Kidney glomerular epithelial cell (primary cell): Measurements from ENCODE around the gene AKIP1.
A peak's percentile ranks its signal among the peaks of the same experiment; 100 is the strongest.
"Not testable (repeated sequence)": the region's sequence is repeated elsewhere in the genome, so short reads cannot be mapped to it uniquely, and the experiment has no call there.

ENCODE experiments used
- DNase-seq: peaks from one replicate; lab custom pipeline; 2025; lab: John Stamatoyannopoulos, UW

Gene AKIP1

GRCh38 chr11:8917157-8917825, 6.3 kb downstream of the AKIP1 start:
- peak; percentile 92 for DNase-seq

- no peak for DNase-seq
Observed at GRCh38 chr11:8922691-8923090, 11.7 kb downstream of the AKIP1 start.

DNA sequence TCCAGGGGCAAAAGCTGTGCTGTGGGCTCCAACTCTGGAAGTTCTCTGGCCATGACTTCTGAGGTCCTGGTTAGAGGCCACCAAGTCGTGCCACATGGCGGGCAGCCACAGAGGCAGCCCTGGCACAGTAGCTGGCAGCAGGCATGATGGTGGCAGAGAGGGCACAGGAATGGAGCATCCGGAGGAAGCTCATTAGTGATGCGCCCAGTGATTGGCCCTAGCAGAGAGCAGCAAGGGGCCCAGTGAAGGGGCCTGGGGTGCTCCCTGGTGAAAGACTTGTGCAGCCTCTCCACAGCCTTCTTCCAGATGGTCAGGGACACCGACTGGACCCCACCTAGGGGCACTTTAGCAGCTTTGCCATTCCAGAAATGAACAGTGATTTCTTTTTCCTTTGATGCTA, 14.7 kb downstream of the AKIP1 start:
- no peak for DNase-seq

- no peak for DNase-seq
Observed at GRCh38 chr11:8926236-8926635, 15.2 kb downstream of the AKIP1 start.

DNA sequence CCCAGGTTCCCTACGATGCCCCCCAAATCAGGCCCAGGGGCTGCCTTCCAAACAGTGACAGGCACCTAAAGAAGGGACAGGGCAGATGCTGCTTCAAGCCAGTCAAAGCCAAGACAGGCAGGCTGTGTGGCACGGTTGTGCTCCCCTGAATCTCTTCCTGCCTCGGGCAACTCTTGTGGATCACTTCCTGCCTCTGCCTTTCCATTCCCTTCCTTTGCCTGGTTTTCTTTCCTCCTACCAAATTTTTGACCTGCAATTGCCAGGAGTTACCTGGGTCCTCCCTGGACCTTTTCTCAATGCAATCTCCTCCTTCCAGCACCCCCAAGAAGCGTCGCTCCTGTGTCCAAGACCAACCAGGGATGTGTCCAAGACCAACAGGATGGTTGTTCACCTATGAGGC, 16.2 kb downstream of the AKIP1 start:
- DNase-seq = no peak

- DNase-seq = no peak
Observed at GRCh38 chr11:8928205-8928604, 17.2 kb downstream of the AKIP1 start.

DNA sequence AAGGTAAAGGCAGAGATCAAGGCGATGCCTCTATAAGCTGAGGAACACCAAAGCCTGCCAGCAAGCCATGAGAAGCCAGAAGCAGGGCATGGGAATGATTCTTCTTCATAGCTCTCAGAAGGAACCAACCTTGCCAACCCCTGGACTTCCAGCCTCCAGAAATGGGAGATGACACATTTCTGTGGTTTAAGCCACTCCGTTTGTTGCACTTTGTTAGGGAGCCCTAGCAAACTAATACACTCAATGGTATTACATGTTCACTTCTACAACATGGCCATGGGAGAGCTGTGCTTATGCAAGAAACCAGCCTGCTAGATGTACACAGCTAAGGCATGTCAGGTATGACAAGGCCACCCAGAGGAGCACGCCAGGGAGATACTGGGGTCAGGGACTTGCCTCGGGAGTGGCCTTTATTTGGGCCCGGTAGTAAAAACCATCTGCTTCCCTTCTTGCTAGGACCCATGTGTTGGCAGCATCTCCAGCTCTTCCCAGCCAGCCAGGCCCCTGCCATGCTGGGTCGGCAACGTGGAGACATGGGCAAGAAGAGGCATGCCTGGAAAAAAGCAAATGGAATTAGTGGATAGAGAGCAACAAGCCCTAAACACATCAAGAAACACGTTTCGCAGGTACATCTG, 18.1 kb downstream of the AKIP1 start:
- DNase-seq = no peak

DNA sequence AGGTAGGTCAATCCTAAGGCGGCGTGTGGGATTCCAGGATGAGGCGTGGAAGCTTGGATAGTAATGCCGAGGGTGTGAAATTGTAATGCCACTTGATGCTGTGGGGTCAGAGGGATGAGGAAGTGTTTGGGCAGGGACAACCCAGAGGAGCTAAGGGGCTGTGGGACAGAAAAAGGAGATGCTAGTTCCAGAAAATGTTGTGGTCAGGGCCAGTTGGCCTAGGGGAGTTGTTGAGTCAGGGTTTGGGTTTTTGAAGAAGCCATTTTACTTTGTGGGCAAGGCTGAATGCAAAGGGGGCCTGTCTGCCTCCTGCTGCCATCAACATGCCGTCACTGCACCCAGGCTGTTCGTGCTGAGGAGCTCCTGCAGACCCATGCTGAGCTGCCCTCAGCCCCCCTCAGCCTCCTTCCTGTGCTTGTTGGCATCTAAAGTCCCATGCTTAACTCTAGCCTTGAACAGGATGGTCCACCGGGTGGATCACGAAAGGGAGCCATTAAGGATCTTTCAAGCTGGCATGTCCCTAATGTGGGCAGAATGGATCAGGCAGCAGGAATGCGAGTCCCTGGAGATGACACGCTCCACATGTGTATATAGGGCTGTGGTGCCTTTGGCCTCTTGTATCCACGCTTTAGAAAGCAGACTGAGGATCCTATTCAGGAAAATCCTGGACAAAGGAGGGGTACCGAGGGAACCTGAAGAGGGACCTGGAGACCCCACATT, 19.6 kb downstream of the AKIP1 start:
- no peak for DNase-seq

GRCh38 chr11:8932564-8933180, 21.7 kb downstream of the AKIP1 start, which contains the start of gene C11orf16:
C11orf16 (minus strand) TSS chr11:8932947; CDS start chr11:8932308, 639 bp downstream.
- DNase-seq = no peak

GRCh38 chr11:8933931-8934330, 22.9 kb downstream of the AKIP1 start:
- no peak for DNase-seq

- DNase-seq = peak; percentile 7
Observed at GRCh38 chr11:8934742-8935488, 23.9 kb downstream of the AKIP1 start.

GRCh38 chr11:8935789-8936188, 24.8 kb downstream of the AKIP1 start:
- DNase-seq = not testable (repeated sequence)

- DNase-seq = peak; percentile 0
Observed at GRCh38 chr11:8937159-8937558, 26.2 kb downstream of the AKIP1 start.

DNA sequence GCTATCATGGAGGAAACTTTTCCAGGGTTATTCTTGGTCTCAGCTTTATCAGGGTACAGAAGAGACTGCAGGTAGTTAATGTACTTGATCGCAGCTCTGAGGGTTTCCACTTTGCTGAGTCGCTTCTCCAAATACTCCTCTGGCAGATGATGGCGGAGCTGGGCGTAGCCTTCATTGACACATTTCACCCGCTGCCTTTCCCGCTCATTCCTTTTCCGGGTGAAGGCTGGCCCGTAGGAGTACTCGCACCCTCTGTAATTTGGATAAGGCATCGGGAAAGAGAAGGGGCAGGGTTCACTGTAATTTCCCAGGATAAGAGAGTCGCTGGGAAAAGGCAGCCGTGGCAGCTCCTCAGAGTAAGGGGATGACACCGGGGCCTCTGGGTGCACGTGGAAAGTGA, 26.7 kb downstream of the AKIP1 start:
- DNase-seq = no peak

DNA sequence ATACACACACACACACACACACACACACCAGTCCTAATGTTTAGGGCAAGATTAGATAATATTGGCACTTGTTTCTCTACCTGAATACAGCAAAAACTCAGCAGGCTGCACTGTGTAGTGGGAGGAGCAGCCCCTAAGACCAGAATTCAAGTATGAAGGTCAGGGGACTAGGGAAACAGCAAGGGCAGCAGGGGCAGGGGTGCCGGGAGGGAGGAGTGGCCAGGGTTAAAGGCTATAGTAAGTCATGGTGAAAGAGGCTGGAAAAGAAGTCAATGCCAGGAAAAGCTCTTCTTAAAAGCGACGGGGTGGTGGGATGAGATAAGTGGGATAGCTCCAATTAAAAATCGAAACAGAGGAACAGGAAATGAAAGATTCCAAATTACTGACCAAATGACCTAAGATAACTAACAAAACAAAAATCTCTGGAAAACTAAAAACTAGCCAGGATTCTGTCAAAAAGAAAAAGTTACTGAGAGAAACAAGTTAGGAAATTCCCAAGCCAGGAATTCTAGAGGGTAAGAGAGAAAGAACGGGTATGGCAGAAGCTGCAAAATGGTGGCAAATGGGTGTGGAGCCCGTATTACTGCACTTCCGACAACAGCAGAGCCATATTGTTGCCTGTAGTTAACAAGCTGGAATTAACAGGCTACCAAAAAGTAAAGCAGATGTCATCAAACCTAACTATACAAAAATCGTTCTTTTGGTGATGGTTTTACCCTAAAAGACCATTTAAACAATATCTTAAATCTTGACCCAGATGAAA, 30.5 kb downstream of the AKIP1 start:
- DNase-seq = no peak

DNA sequence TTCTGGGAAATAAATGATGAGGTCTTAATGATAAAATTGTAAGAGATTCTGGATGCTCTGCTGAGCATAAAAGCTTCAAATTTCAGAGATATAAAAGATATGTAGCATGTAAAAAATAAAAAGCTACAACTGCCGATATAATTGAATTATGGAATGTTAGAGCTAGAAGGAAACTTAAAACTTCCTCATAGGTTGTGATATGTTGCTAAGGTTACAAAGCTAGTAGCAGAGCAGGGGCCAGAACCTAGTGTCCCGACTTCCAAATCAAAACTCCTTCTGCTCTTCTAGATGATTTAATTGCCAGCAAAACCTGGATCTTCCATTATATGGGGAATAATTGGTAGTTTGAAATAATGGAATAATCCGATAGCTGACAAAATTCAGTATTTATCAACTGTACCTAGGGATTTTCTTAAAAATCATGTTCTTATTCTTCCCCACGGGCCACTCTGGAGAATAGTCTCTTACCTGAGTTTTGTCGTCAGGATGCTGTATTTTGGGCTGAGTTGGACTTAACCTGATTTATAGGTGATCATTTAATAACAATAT, 31.6 kb downstream of the AKIP1 start, which contains the start of gene ASCL3:
Gene ASCL3, minus strand, starts transcription at position 499 of the 549 bp plus-strand sequence. CDS start 4,855 bp downstream, outside the sequence.
- DNase-seq = no peak

- no peak for DNase-seq
Observed at GRCh38 chr11:8947230-8947943, 36.4 kb downstream of the AKIP1 start.

DNA sequence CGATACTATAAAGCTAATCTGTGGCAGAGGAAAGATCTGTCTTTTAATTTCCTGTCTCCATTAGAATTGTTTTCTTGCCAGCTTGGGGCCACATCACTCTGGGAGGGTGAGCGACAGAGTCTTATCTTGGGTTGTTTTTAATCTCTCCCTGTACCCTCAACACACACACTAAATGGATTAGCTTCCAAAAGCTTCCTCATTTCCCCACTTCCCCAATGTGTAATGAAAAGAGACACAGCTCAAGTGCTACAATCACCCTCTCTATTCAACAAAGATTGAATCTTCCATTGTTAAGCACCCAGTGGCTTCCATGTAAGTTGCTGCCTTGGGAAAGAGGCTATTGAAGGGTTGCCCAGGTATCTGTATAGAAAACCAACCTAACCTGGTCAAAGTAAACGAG, 37.9 kb downstream of the AKIP1 start:
- DNase-seq = no peak

- no peak for DNase-seq
Observed at GRCh38 chr11:8956860-8957259, 45.9 kb downstream of the AKIP1 start.

DNA sequence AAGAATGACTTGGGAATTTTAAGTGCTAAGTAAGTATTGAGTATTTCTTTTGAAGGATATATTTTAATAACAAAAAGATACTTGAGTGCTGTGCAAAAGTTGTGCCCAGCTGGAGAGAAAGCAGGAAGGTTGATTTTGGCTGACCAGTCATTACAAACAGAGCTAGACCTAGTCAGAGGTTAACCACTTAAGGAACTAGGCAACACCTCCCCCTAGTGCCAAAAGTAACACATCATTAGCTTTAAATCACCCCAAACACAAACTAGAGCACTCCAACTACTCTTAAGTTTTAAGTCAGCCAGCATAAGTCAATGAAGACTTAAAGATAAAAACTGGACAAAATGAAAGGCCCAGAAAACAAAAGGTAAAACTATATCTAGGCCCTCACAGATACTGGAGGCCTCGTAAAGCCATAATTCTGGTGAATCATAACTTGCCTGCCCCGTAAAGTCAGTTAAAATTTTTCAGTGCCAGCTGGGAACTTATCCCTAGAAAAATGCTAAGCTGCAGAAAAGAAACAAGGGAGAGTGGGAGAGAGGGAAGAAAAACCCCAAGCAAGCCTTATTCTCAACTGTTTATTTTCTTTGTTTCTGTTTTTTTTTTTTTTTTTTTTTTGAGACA, 48.7 kb downstream of the AKIP1 start:
- DNase-seq = peak; percentile 66
